GM21447 (cell line): ENCODE data around the gene HEATR5B.
"Not testable (repeated sequence)": the region's sequence is repeated elsewhere in the genome, so short reads cannot be mapped to it uniquely, and the experiment has no call there.

Experiments used
- ATAC-seq: cut with Tn5 transposase; IDR thresholded peaks from one replicate; pipeline ENCODE4 v1.9.1; 2021; ENCODE audit not compliant: unreplicated experiment

HEATR5B gene

GRCh38 chr2:36951027-36951518 lies 133.1 kb downstream of the HEATR5B start:
- ATAC-seq, result no peak

GRCh38 chr2:36949845-36950244 lies 134.3 kb downstream of the HEATR5B start:
- ATAC-seq, result no peak

GRCh38 chr2:36945240-36945639 lies 138.9 kb downstream of the HEATR5B start:
- not testable (repeated sequence) for ATAC-seq

DNA sequence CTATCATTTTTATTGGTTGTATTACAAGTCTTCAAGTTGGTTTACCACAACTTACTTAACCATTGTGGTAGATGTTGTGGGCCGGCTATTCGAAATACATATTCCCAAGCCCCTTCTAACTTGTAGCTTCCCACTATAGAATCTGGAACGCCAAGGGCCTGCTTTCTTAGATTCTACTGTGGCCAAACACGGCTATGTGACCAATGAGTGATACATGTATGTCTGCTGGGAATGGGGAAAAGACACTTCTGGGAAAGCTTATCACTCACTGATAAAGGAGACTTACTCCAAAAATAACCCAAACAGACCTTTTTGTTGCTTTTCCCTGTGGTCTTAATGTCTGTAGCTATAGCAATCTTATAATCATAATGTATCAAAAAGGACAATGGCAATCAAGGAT lies 142.3 kb downstream of the HEATR5B start:
- ATAC-seq, result no peak

DNA sequence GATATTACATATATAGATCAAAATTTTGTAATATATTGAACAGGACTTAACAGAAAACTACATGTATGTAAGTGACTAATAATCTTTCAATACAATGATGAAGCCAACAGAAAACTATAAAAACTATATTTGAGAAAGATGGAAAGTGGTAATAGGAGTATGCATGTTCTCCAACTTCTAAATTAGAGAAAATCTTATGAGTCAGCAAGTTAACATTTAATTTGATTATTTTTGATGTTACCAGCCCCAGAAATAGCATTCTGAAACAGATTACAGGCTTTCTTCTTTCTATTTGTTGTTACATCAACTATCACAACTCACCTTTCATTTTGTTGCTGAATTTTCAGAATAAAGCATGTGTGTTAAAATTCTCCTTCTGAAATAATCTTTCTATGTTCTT lies 147.6 kb downstream of the HEATR5B start:
- ATAC-seq, result not testable (repeated sequence)

GRCh38 chr2:36931688-36932087 lies 152.5 kb downstream of the HEATR5B start:
- not testable (repeated sequence) for ATAC-seq
